WTC11 (cell line): Measurements from ENCODE around the gene GNG3. TPM values are rescaled to one million over a fixed set of nuclear protein-coding genes. Genes with fewer than 3 reads are reported as not detected.
A peak's percentile ranks its signal among the peaks of the same experiment; 100 is the strongest.

Experiments
- ATAC-seq: fragments of 200-7000 bp; cut with Tn5 transposase; 2 replicates; pipeline ENCODE4 v1.10.0; 2021; ENCODE audit warnings: mild to moderate bottlenecking, moderate library complexity
- CTCF ChIA-PET: fragments of 300-600 bp; sonication (Branson Sonifier 250); formaldehyde crosslinking; loops from one replicate; lab custom pipeline; 2021; ENCODE audit warnings: antibody characterized with exemption; lab: Charles Lee
- POLR2A ChIA-PET: fragments of 350-600 bp; sonication (Branson Sonifier 250); formaldehyde crosslinking; loops from one replicate; lab custom pipeline; 2021; ENCODE audit warnings: antibody characterized with exemption; lab: Charles Lee
- DNase-seq: peaks from one replicate; pipeline ENCODE4 v3.0.0; 2021; ENCODE audit warnings: low spot score
- H3K27ac Mint-ChIP-seq: 2 replicates; pipeline ENCODE4 v1.8.0; 2021; ENCODE audit warnings: mixed read lengths
- H3K27me3 Mint-ChIP-seq: 2 replicates; pipeline ENCODE4 v1.8.0; 2021; ENCODE audit warnings: low read depth, mild to moderate bottlenecking, moderate library complexity, mixed read lengths
- H3K36me3 Mint-ChIP-seq: 2 replicates; pipeline ENCODE4 v1.8.0; 2021; ENCODE audit warnings: mixed read lengths
- H3K4me1 Mint-ChIP-seq: 2 replicates; pipeline ENCODE4 v1.8.0; 2022; ENCODE audit warnings: mixed read lengths
- H3K4me3 Mint-ChIP-seq: 2 replicates; pipeline ENCODE4 v1.8.0; 2021; ENCODE audit warnings: mild to moderate bottlenecking, moderate library complexity, mixed read lengths
- H3K9me3 Mint-ChIP-seq: 2 replicates; pipeline ENCODE4 v1.8.0; 2021; ENCODE audit warnings: mixed read lengths
- AR ChIP-seq: fragments of 250-450 bp; sonication (Bioruptor Pico); IDR thresholded peaks from 2 replicates; pipeline ENCODE4 v1.9.0; 2021; ENCODE audit warnings: mild to moderate bottlenecking
- ATF1 ChIP-seq: sonication (generic); formaldehyde crosslinking; IDR thresholded peaks from 2 replicates; pipeline ENCODE4 v1.8.1; 2023; ENCODE audit warnings: mild to moderate bottlenecking, moderate library complexity, missing genetic modification reagents
- ATF3 ChIP-seq: sonication (generic); formaldehyde crosslinking; conservative IDR thresholded peaks from 2 replicates; pipeline ENCODE4 v1.8.1; 2022; ENCODE audit warnings: mild to moderate bottlenecking, missing genetic modification reagents
- CBFB ChIP-seq: sonication (generic); formaldehyde crosslinking; IDR thresholded peaks from 2 replicates; pipeline ENCODE4 v1.8.1; 2022; ENCODE audit warnings: mild to moderate bottlenecking, low read depth, missing genetic modification reagents
- EMX1 ChIP-seq: fragments of 250-450 bp; sonication (Bioruptor Pico); IDR thresholded peaks from 2 replicates; pipeline ENCODE4 v1.8.0; 2021; ENCODE audit warnings: mild to moderate bottlenecking
- ERG ChIP-seq: fragments of 250-450 bp; sonication (Bioruptor Pico); IDR thresholded peaks from 2 replicates; pipeline ENCODE4 v1.8.0; 2021; ENCODE audit warnings: mild to moderate bottlenecking
- ETV6 ChIP-seq: sonication (generic); formaldehyde crosslinking; IDR thresholded peaks from 2 replicates; pipeline ENCODE4 v1.8.1; 2022; ENCODE audit warnings: mild to moderate bottlenecking, missing genetic modification reagents
- GABPB1 ChIP-seq: sonication (generic); formaldehyde crosslinking; IDR thresholded peaks from 2 replicates; pipeline ENCODE4 v1.8.1; 2023; ENCODE audit warnings: mild to moderate bottlenecking, missing genetic modification reagents
- NR1H2 ChIP-seq: sonication (generic); formaldehyde crosslinking; IDR thresholded peaks from 2 replicates; pipeline ENCODE4 v1.9.0; 2021; ENCODE audit warnings: mild to moderate bottlenecking, moderate library complexity, missing genetic modification reagents
- NR3C1 ChIP-seq: sonication (generic); formaldehyde crosslinking; conservative IDR thresholded peaks from 2 replicates; pipeline ENCODE4 v1.8.1; 2023; ENCODE audit warnings: low read depth, mild to moderate bottlenecking, missing genetic modification reagents
- PRDM15 ChIP-seq: sonication (generic); formaldehyde crosslinking; IDR thresholded peaks from 2 replicates; pipeline ENCODE4 v1.8.0; 2022; ENCODE audit warnings: missing genetic modification reagents
- SP1 ChIP-seq: sonication (generic); formaldehyde crosslinking; conservative IDR thresholded peaks from 2 replicates; pipeline ENCODE4 v1.8.1; 2022; ENCODE audit warnings: missing genetic modification reagents
- STAT6 ChIP-seq: sonication (generic); formaldehyde crosslinking; conservative IDR thresholded peaks from 2 replicates; pipeline ENCODE4 v1.8.1; 2023; ENCODE audit warnings: mild to moderate bottlenecking, low read depth, missing genetic modification reagents, moderate library complexity
- ZMAT4 ChIP-seq: fragments of 250-450 bp; sonication (Bioruptor Pico); IDR thresholded peaks from 2 replicates; pipeline ENCODE4 v1.9.0; 2021; ENCODE audit warnings: mild to moderate bottlenecking
- ZNF532 ChIP-seq: fragments of 250-450 bp; sonication (Bioruptor Pico); IDR thresholded peaks from 2 replicates; pipeline ENCODE4 v1.9.0; 2021; ENCODE audit warnings: mild to moderate bottlenecking, borderline replicate concordance
- total RNA-seq: library from RNA; stranded (reverse); gene quantifications from 3 replicates; pipeline ENCODE4 v1.2.3, GENCODE V29; 2021

The GNG3 gene
- total RNA-seq, 1 experiment from 2014 or later, result 6.0 TPM

- TF ChIP-seq ZNF532, result no peak
- TF ChIP-seq NR1H2 (CRISPR knock-in tag), result no peak
- no peak for TF ChIP-seq CBFB (CRISPR knock-in tag)
- TF ChIP-seq ATF1 (CRISPR knock-in tag), result no peak
Observed at GRCh38 chr11:62752994-62753735, 45.7 kb downstream of the GNG3 start (continued).

GRCh38 chr11:62753736-62754603 is 46.5 kb downstream of the GNG3 start, which contains the start of gene ZBTB3:
TSS of gene ZBTB3 (minus strand) at chr11:62754160. CDS start at chr11:62753664, 496 bp downstream.
- peaks cover 28% of the 10 kb centered on the region for H3K4me1 Mint-ChIP-seq
- ChIA-PET POLR2A (interaction anchor here (0.6 to 2.5 kb wide), 19 partner anchors 15 to 162 kb away, joined by 3 to 30 read pairs (median 8); partner anchors contain the start of genes B3GAT3, BSCL2, C11orf98 and CSKMT), CTCF (interaction anchor here (0.7 to 2.7 kb wide), 25 partner anchors 8 to 414 kb away, joined by 3 to 67 read pairs (median 4); partner anchors contain the start of genes BSCL2, GNG3, HNRNPUL2 and LBHD1)
- DNase-seq (peak; percentile 97), ATAC-seq (peak; percentile 91)
- no peaks in the 10 kb centered on the region for H3K9me3 Mint-ChIP-seq
- peaks cover 38% of the 10 kb centered on the region for H3K36me3 Mint-ChIP-seq
- H3K27me3 Mint-ChIP-seq, result no peaks in the 10 kb centered on the region; the same call in 1 of the 2 replicates
- peak within 1 kb of the TSS; percentile 95 for H3K4me3 Mint-ChIP-seq
- H3K27ac Mint-ChIP-seq, result peak within 1 kb of the TSS; percentile 99
- TF ChIP-seq ETV6 (CRISPR knock-in tag) (peak; percentile 12; the same call in 1 of the 2 replicates), ZMAT4 (CRISPR knock-in tag) (peak; percentile 92), ATF3 (CRISPR knock-in tag) (no peak), STAT6 (no peak), SP1 (CRISPR knock-in tag) (peak; percentile 88), ERG (CRISPR knock-in tag) (peak; percentile 77; the same call in 1 of the 2 replicates), PRDM15 (no peak), EMX1 (CRISPR knock-in tag) (no peak), NR3C1 (CRISPR knock-in tag) (no peak), AR (CRISPR knock-in tag) (no peak), GABPB1 (CRISPR knock-in tag) (no peak)
